SK-N-SH treated with all-trans-retinoic acid at 6 μM for 48 hours (cell line): ENCODE results near the gene TNFSF11.

Experiments used
- ATAC-seq: fragments of 200-7000 bp; cut with Tn5 transposase; 3 replicates; pipeline ENCODE4 v1.9.1; 2020; ENCODE audit warnings: mild to moderate bottlenecking, moderate library complexity
- ARNTL ChIP-seq: fragments of 450-650 bp; formaldehyde crosslinking; IDR thresholded peaks from 2 replicates; pipeline ENCODE4 v1.5.0; 2020; ENCODE audit warnings: low read depth, mild to moderate bottlenecking, moderate library complexity, borderline replicate concordance
- BACH2 ChIP-seq: fragments of 250-450 bp; sonication (Bioruptor Pico); IDR thresholded peaks from 2 replicates; pipeline ENCODE4 v1.9.0; 2021; ENCODE audit warnings: mild to moderate bottlenecking, borderline replicate concordance
- ESRRG ChIP-seq: fragments of 250-450 bp; sonication (Bioruptor Pico); IDR thresholded peaks from 2 replicates; pipeline ENCODE4 v1.6.1; 2021; ENCODE audit warnings: mild to moderate bottlenecking
- GLIS3 ChIP-seq: fragments of 250-450 bp; sonication (Bioruptor Pico); IDR thresholded peaks from 2 replicates; pipeline ENCODE4 v1.5.0; 2020; ENCODE audit warnings: mild to moderate bottlenecking, moderate library complexity
- ISL1 ChIP-seq: fragments of 250-450 bp; sonication (Bioruptor Pico); IDR thresholded peaks from 2 replicates; pipeline ENCODE4 v2.1.2; 2022; ENCODE audit warnings: mild to moderate bottlenecking, moderate library complexity
- PPARA ChIP-seq: fragments of 250-450 bp; sonication (Bioruptor Pico); IDR thresholded peaks from 2 replicates; pipeline ENCODE4 v1.5.0; 2020; ENCODE audit warnings: mild to moderate bottlenecking, borderline replicate concordance
- RARB ChIP-seq: fragments of 250-450 bp; sonication (Bioruptor Pico); IDR thresholded peaks from 2 replicates; pipeline ENCODE4 v1.8.0; 2021; ENCODE audit warnings: mild to moderate bottlenecking, moderate library complexity
- SNAI2 ChIP-seq: fragments of 250-450 bp; sonication (Bioruptor Pico); IDR thresholded peaks from 2 replicates; pipeline ENCODE4 v1.5.0; 2020; ENCODE audit warnings: mild to moderate bottlenecking, moderate library complexity
- TCF4 ChIP-seq: fragments of 250-450 bp; sonication (Bioruptor Pico); IDR thresholded peaks from 2 replicates; pipeline ENCODE4 v1.8.0; 2021; ENCODE audit warnings: mild to moderate bottlenecking, moderate library complexity, borderline replicate concordance
- TOX ChIP-seq: fragments of 250-450 bp; sonication (Bioruptor Pico); IDR thresholded peaks from 2 replicates; pipeline ENCODE4 v1.8.0; 2021; ENCODE audit warnings: mild to moderate bottlenecking, moderate library complexity, borderline replicate concordance
- ZC3H10 ChIP-seq: fragments of 250-450 bp; sonication (Bioruptor Pico); IDR thresholded peaks from 2 replicates; pipeline ENCODE4 v1.5.1; 2021; ENCODE audit warnings: mild to moderate bottlenecking, moderate library complexity
- ZFP3 ChIP-seq: fragments of 250-450 bp; sonication (Bioruptor Pico); IDR thresholded peaks from 2 replicates; pipeline ENCODE4 v1.5.0; 2020; ENCODE audit warnings: mild to moderate bottlenecking, moderate library complexity
- ZFP30 ChIP-seq: fragments of 450-650 bp; formaldehyde crosslinking; IDR thresholded peaks from 2 replicates; pipeline ENCODE4 v1.5.0; 2022; ENCODE audit warnings: mild to moderate bottlenecking, moderate library complexity
- ZNF565 ChIP-seq: fragments of 450-650 bp; formaldehyde crosslinking; conservative IDR thresholded peaks from 2 replicates; pipeline ENCODE4 v1.5.0; 2020; ENCODE audit warnings: low read depth, mild to moderate bottlenecking, moderate library complexity
- ZNF70 ChIP-seq: fragments of 450-650 bp; formaldehyde crosslinking; IDR thresholded peaks from 2 replicates; pipeline ENCODE4 v1.5.0; 2020; ENCODE audit warnings: mild to moderate bottlenecking, moderate library complexity
- ZNF8 ChIP-seq: fragments of 450-650 bp; formaldehyde crosslinking; IDR thresholded peaks from 2 replicates; pipeline ENCODE4 v1.5.0; 2020; ENCODE audit warnings: mild to moderate bottlenecking, moderate library complexity
- TF ChIP-seq, protein P1 (sequence below): fragments of 250-450 bp; sonication (Bioruptor Pico); IDR thresholded peaks from 2 replicates; pipeline ENCODE4 v1.8.0; 2020; ENCODE audit warnings: mild to moderate bottlenecking, moderate library complexity, borderline replicate concordance
- TF ChIP-seq, protein P2 (sequence below): fragments of 250-450 bp; sonication (Bioruptor Pico); IDR thresholded peaks from 2 replicates; pipeline ENCODE4 v1.5.1; 2021; ENCODE audit warnings: mild to moderate bottlenecking, moderate library complexity
- TF ChIP-seq, protein P3 (sequence below): fragments of 250-450 bp; sonication (Bioruptor Pico); IDR thresholded peaks from 2 replicates; pipeline ENCODE4 v1.5.0; 2020; ENCODE audit warnings: mild to moderate bottlenecking, moderate library complexity
- TF ChIP-seq, protein P4 (sequence below): fragments of 250-450 bp; sonication (Bioruptor Pico); IDR thresholded peaks from 2 replicates; pipeline ENCODE4 v1.5.1; 2020; ENCODE audit warnings: low read depth, mild to moderate bottlenecking, moderate library complexity

The TNFSF11 gene

DNA sequence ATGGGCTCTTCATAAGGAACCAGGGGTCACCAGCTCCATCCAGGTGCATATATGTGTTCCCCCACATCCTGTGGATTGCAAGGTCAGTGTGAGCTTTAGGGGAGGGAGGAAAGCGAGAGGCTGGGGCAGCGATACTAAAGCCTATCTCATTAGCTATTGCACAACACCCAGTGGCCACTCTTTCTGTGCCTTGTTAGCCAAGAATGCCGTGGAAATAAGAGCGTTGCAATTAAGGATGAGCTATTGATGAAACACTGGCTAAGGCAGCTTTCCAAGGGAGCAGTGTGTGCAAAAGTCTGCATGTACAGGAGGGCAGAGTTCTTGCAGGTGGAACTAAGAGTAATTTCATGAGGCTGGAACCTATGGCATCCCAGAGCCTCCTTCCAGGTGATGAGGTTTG lies 17.6 kb downstream of the TNFSF11 start:
- TF ChIP-seq ZFP30 (CRISPR knock-in tag) (no peak), ZNF565 (CRISPR knock-in tag) (no peak), ZFP3 (CRISPR knock-in tag) (no peak)
- TF ChIP-seq, protein P1, sequence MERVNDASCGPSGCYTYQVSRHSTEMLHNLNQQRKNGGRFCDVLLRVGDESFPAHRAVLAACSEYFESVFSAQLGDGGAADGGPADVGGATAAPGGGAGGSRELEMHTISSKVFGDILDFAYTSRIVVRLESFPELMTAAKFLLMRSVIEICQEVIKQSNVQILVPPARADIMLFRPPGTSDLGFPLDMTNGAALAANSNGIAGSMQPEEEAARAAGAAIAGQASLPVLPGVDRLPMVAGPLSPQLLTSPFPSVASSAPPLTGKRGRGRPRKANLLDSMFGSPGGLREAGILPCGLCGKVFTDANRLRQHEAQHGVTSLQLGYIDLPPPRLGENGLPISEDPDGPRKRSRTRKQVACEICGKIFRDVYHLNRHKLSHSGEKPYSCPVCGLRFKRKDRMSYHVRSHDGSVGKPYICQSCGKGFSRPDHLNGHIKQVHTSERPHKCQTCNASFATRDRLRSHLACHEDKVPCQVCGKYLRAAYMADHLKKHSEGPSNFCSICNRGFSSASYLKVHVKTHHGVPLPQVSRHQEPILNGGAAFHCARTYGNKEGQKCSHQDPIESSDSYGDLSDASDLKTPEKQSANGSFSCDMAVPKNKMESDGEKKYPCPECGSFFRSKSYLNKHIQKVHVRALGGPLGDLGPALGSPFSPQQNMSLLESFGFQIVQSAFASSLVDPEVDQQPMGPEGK (CRISPR knock-in tag): no peak
- TF ChIP-seq, protein P2, sequence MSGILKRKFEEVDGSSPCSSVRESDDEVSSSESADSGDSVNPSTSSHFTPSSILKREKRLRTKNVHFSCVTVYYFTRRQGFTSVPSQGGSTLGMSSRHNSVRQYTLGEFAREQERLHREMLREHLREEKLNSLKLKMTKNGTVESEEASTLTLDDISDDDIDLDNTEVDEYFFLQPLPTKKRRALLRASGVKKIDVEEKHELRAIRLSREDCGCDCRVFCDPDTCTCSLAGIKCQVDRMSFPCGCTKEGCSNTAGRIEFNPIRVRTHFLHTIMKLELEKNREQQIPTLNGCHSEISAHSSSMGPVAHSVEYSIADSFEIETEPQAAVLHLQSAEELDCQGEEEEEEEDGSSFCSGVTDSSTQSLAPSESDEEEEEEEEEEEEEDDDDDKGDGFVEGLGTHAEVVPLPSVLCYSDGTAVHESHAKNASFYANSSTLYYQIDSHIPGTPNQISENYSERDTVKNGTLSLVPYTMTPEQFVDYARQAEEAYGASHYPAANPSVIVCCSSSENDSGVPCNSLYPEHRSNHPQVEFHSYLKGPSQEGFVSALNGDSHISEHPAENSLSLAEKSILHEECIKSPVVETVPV (CRISPR knock-in tag): no peak
- no peak for ATAC-seq

DNA sequence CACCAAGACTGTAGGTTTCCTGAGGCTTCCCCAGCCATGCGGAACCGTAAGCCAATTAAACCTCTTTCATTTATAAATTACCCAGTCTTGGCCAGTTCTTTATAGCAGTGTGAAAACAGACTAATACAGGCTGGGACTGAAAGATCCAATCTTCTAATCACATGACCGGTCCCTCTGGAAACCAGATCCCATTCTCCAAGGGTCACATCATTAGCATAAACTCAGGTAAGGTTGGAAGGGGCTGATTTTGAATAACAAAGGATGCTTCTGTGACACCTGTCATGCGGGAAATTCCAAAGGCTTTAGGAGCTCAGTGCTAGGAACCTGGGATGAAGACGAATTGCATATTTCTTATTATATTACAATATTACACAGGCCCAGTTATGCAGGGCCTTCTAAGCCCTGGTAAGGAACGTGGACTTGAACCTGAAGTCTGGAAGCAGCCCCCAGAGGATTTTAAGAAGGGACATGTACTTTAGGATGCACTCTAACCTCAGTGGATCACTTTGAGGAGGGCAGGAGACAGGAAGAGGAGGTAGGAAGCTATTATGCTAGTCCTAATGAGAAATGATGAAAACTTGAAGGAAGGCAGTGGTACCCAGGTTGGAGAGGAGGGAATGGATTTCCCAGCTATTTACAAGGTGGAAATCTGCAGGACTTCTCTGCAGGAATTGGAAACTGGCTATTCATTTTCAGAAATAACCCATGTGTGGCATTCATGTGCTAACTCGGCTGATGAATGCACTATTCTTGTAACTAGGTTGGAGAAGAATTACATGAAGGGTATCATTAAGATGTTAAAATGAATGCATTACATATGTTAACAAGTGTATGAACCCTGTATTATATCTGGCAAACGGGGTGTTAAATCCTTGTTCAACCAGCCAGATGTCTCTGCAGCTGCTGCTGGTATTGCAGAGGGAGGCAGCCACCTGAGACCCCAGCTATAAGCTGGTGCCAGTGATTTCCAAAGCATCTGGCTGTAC lies 19.3 kb downstream of the TNFSF11 start:
- no peak for TF ChIP-seq ZNF565 (CRISPR knock-in tag)
- no peak for TF ChIP-seq BACH2
- no peak for TF ChIP-seq RARB (CRISPR knock-in tag)
- TF ChIP-seq, protein P3, sequence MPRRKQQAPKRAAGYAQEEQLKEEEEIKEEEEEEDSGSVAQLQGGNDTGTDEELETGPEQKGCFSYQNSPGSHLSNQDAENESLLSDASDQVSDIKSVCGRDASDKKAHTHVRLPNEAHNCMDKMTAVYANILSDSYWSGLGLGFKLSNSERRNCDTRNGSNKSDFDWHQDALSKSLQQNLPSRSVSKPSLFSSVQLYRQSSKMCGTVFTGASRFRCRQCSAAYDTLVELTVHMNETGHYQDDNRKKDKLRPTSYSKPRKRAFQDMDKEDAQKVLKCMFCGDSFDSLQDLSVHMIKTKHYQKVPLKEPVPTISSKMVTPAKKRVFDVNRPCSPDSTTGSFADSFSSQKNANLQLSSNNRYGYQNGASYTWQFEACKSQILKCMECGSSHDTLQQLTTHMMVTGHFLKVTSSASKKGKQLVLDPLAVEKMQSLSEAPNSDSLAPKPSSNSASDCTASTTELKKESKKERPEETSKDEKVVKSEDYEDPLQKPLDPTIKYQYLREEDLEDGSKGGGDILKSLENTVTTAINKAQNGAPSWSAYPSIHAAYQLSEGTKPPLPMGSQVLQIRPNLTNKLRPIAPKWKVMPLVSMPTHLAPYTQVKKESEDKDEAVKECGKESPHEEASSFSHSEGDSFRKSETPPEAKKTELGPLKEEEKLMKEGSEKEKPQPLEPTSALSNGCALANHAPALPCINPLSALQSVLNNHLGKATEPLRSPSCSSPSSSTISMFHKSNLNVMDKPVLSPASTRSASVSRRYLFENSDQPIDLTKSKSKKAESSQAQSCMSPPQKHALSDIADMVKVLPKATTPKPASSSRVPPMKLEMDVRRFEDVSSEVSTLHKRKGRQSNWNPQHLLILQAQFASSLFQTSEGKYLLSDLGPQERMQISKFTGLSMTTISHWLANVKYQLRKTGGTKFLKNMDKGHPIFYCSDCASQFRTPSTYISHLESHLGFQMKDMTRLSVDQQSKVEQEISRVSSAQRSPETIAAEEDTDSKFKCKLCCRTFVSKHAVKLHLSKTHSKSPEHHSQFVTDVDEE (CRISPR knock-in tag): no peak
- TF ChIP-seq, protein P2 (CRISPR knock-in tag): no peak
- no peak for TF ChIP-seq ZFP3 (CRISPR knock-in tag)
- no peak for TF ChIP-seq PPARA (CRISPR knock-in tag)
- no peak for TF ChIP-seq ZNF70 (CRISPR knock-in tag)
- no peak for TF ChIP-seq ARNTL (CRISPR knock-in tag)
- TF ChIP-seq TOX: no peak
- no peak for TF ChIP-seq GLIS3 (CRISPR knock-in tag)
- TF ChIP-seq, protein P4, sequence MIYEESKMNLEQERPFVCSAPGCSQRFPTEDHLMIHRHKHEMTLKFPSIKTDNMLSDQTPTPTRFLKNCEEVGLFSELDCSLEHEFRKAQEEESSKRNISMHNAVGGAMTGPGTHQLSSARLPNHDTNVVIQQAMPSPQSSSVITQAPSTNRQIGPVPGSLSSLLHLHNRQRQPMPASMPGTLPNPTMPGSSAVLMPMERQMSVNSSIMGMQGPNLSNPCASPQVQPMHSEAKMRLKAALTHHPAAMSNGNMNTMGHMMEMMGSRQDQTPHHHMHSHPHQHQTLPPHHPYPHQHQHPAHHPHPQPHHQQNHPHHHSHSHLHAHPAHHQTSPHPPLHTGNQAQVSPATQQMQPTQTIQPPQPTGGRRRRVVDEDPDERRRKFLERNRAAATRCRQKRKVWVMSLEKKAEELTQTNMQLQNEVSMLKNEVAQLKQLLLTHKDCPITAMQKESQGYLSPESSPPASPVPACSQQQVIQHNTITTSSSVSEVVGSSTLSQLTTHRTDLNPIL: no peak
- no peak for TF ChIP-seq ZNF8 (CRISPR knock-in tag)
- ATAC-seq: no peak

DNA sequence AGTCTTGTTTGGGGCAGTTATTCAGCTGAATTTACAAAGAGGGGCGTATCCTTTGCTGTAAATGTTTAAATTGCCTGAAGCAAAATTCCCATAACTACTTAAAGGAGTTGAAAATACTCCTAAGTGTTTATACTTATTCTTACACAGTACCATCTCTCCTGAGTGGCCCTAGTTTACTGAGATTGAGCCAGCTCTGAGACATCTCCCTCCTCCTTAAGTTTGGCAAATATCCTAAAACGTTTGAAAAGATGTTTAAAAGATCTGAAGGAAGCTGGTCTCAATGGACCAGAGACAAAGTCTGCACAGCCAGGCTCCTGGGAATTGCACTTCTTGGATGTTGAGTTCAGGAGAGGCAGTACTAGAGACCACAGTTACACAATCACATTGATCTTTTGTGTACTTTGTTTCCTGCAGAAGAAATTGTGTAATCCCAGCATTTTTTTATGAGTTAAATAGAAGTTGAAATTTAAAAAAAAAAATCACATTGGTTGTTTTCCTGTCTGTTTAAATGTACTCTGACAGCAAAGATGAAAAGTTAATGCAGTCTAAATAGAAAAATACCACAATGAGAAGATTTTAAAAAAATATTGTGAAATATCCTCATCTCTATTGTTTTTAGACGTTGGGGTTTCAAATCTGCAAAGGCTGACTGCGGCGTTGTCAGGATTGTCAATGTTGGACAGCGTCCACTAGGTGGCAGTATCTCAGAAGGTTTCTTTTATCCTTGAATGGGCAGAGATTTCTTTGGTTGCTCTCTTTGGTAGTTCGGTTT lies 20.7 kb downstream of the TNFSF11 start:
- ATAC-seq: peak; percentile 82
- TF ChIP-seq SNAI2 (CRISPR knock-in tag) (no peak), ESRRG (CRISPR knock-in tag) (no peak), ZNF565 (CRISPR knock-in tag) (no peak)

DNA sequence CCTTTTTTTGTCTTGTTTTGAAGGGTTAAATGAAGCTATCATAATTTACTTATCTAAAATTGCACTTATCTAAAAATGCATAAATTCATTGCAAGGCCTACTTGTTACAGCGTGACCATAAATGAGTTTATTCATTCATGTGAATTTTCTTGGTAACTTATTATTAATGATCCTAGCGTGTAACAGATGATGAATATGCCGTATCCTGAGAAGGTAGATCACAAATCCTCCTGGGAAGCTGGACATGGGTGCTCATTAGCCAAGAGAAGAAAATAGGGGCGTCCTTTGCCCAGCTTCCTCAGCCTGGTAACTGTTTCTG lies 21.3 kb downstream of the TNFSF11 start:
- no peak for ATAC-seq
- TF ChIP-seq ARNTL (CRISPR knock-in tag): no peak
- TF ChIP-seq TCF4 (CRISPR knock-in tag): no peak
- no peak for TF ChIP-seq ZC3H10 (CRISPR knock-in tag)
- TF ChIP-seq, protein P4: no peak
- no peak for TF ChIP-seq ESRRG (CRISPR knock-in tag)
- no peak for TF ChIP-seq ZNF565 (CRISPR knock-in tag)
- no peak for TF ChIP-seq TOX
- TF ChIP-seq ZNF70 (CRISPR knock-in tag): no peak
- no peak for TF ChIP-seq ZFP3 (CRISPR knock-in tag)
- no peak for TF ChIP-seq ZNF8 (CRISPR knock-in tag)
- TF ChIP-seq, protein P2 (CRISPR knock-in tag): no peak
- no peak for TF ChIP-seq PPARA (CRISPR knock-in tag)
- TF ChIP-seq ISL1 (CRISPR knock-in tag): no peak
